ENCODE data around the gene MISP.

The MISP gene

DNA sequence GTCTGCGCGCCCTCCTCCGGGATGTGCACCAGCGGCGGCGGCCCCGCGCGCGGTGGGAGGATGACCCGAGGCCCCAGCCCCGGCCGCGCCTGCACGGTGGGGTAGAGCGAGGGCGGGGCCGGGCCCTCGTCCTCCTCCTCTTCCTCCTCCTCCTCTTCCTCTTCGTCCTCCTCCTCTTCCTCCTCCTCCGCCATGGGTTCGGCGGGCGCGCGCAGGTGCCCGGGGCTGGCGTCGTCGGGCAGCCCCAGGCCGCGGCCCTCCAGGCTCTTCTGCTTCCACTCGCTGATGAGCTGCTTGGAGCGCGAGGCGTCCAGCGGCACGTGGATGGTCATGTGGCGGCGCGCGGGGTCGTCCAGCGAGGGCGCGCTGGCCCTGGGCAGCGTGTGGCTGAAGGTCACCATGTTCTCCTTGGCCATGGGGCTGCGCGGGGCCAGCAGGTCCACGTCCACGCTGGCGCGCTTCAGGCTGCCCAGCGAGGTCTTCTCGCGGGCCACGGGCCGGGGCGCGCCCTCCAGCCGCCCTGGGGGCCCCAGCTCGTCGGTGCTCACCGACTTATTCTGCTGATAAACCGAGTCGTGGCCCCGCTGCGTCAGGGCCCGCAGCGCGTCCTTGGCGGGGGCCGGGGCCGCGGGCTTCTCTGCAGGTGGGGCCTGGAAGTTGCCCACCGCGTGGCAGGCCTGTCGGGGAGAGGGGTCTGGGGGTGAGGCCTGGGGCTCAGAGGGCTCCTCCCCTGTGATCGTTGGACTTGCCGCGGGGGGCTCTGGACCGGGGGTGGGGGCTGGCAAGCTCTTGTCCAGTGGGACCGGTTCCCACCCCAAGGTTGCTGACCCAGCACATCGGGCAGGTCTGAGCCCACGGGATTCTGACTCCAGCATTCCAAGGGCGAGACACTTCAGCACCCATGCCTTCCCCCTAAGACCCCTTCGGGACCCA is 62.6 kb downstream of the MISP start:
- no peak for DNase-seq
- TF ChIP-seq GATA1 (IDR thresholded peaks at IDR 0.05; ENCODE audit: low read depth, low read length): no peak
- no peak for TF ChIP-seq POLR2A (IDR thresholded peaks at IDR 0.05; ENCODE audit: low read length)

All from erythroblast (primary cell).